A549 (cell line): ENCODE measurements around the gene PNPLA7. TPM values are rescaled to one million over a fixed set of nuclear protein-coding genes. Genes with fewer than 3 reads are reported as not detected.

Source experiments
- ATAC-seq, 2 experiments: fragments of 200-7000 bp in 1 of 2; fragments of >200 bp in 1 of 2; cut with Nextera tagmentation in 1 of 2; cut with Tn5 transposase in 1 of 2; 3 replicates each; pipeline versions ENCODE4 v1.8.0 to v1.9.1; 2018 to 2020; ENCODE audit warnings: mild to moderate bottlenecking in 1 of 2, moderate library complexity in 1 of 2
- CTCF ChIA-PET: fragments of 300-600 bp; sonication (Branson Sonifier 250); formaldehyde crosslinking; extraction: SDS; loops from one replicate; lab custom pipeline; 2021; ENCODE audit warnings: antibody characterized with exemption, inconsistent platforms; lab: Yijun Ruan, JAX
- POLR2A ChIA-PET: fragments of 350-600 bp; formaldehyde crosslinking; extraction: SDS; loops from one replicate; lab custom pipeline; 2021; ENCODE audit warnings: antibody characterized with exemption, inconsistent platforms; lab: Yijun Ruan, JAX
- DNase-seq, 2 experiments: peaks; one replicate each; pipeline versions ENCODE4 v3.0.0 to v3.0.0-alpha.2; 2011 to 2016; ENCODE audit warnings: low read depth in 1 of 2, low spot score in 1 of 2
- FAIRE-seq: peaks from 2 replicates; lab custom pipeline; 2011; peaks lifted over from hg19 to GRCh38; lab: Jason Lieb, UNC
- H3K27ac ChIP-seq, 2 experiments: fragments of >200 bp; sonication (Bioruptor Twin); formaldehyde crosslinking; 3 replicates each; pipeline ENCODE4 v1.5.1; 2016 to 2017
- H3K4me1 ChIP-seq: fragments of >200 bp; sonication (Bioruptor Twin); formaldehyde crosslinking; 3 replicates; pipeline ENCODE4 v1.6.1; 2016
- H3K4me2 ChIP-seq: fragments of >200 bp; sonication (Bioruptor Twin); formaldehyde crosslinking; 3 replicates; pipeline ENCODE4 v1.6.1; 2016
- H3K4me3 ChIP-seq: fragments of >200 bp; sonication (Bioruptor Twin); formaldehyde crosslinking; 3 replicates; pipeline ENCODE4 v1.5.1; 2016
- H3K9me3 ChIP-seq: fragments of >200 bp; sonication (Bioruptor Twin); formaldehyde crosslinking; 3 replicates; pipeline ENCODE4 v1.6.1; 2016
- BCL3 ChIP-seq: fragments of >200 bp; sonication (Bioruptor Twin); formaldehyde crosslinking; IDR thresholded peaks from 3 replicates; pipeline ENCODE4 v1.6.1; 2016
- CBX8 ChIP-seq: fragments of 200-600 bp; sonication (generic); IDR thresholded peaks from 2 replicates; pipeline ENCODE4 v1.6.1; 2016
- ELK1 ChIP-seq: fragments of 150-350 bp; IDR thresholded peaks from 2 replicates; pipeline ENCODE4 v1.6.1; 2014; ENCODE audit warnings: low read depth, mild to moderate bottlenecking, low read length
- GATA3 ChIP-seq: IDR thresholded peaks from 2 replicates; pipeline ENCODE4 v1.6.1; 2012; ENCODE audit warnings: borderline replicate concordance
- HOXA7 ChIP-seq: fragments of 250-450 bp; sonication (Bioruptor Pico); IDR thresholded peaks from 2 replicates; pipeline ENCODE4 v1.5.0; 2020; ENCODE audit warnings: mild to moderate bottlenecking, moderate library complexity
- HOXB5 ChIP-seq: fragments of 250-450 bp; sonication (Bioruptor Pico); IDR thresholded peaks from 2 replicates; pipeline ENCODE4 v1.5.0; 2020; ENCODE audit warnings: mild to moderate bottlenecking, moderate library complexity
- KDM5A ChIP-seq: fragments of 200-600 bp; sonication (generic); IDR thresholded peaks from 2 replicates; pipeline ENCODE4 v1.6.1; 2016; ENCODE audit warnings: antibody characterized with exemption, mild to moderate bottlenecking
- MAZ ChIP-seq: fragments of 150-350 bp; IDR thresholded peaks from 2 replicates; pipeline ENCODE4 v1.6.1; 2014; ENCODE audit warnings: antibody characterized with exemption, low read depth, low read length, borderline replicate concordance
- NR3C1 ChIP-seq: fragments of >200 bp; sonication (Bioruptor Twin); formaldehyde crosslinking; IDR thresholded peaks from 3 replicates; pipeline ENCODE4 v1.6.1; 2017
- PBX3 ChIP-seq: IDR thresholded peaks from 2 replicates; pipeline ENCODE4 v1.6.1; 2012
- PHF8 ChIP-seq: fragments of 200-600 bp; sonication (generic); IDR thresholded peaks from 2 replicates; pipeline ENCODE4 v1.6.1; 2016; ENCODE audit warnings: low read depth, mild to moderate bottlenecking, antibody characterized with exemption, moderate library complexity, borderline replicate concordance
- RAD21 ChIP-seq, 2 experiments: fragments of >200 bp in 1 of 2; sonication (Bioruptor Twin) in 1 of 2; formaldehyde crosslinking in 1 of 2; IDR thresholded peaks in 1 of 2; conservative IDR thresholded peaks in 1 of 2; 2 replicates in 1 of 2; 3 replicates in 1 of 2; pipeline ENCODE4 v1.6.1; 2012 to 2018; ENCODE audit warnings: inconsistent platforms in 1 of 2
- RCOR1 ChIP-seq: fragments of 150-350 bp; IDR thresholded peaks from 2 replicates; pipeline ENCODE4 v1.6.1; 2014; ENCODE audit warnings: antibody characterized with exemption, low read length, low read depth
- REST ChIP-seq: fragments of 200-600 bp; sonication (generic); IDR thresholded peaks from 2 replicates; pipeline ENCODE4 v1.6.1; 2016; ENCODE audit warnings: antibody characterized with exemption, mild to moderate bottlenecking, moderate library complexity
- RNF2 ChIP-seq: fragments of 200-600 bp; sonication (generic); IDR thresholded peaks from 2 replicates; pipeline ENCODE4 v1.6.1; 2016; ENCODE audit warnings: low read depth, mild to moderate bottlenecking, antibody characterized with exemption, moderate library complexity, borderline replicate concordance
- SMC3 ChIP-seq: fragments of >200 bp; sonication (Bioruptor Twin); formaldehyde crosslinking; IDR thresholded peaks from 3 replicates; pipeline ENCODE4 v1.6.1; 2018; ENCODE audit warnings: inconsistent platforms
- SREBF2 ChIP-seq: fragments of 450-650 bp; IDR thresholded peaks from 2 replicates; pipeline ENCODE4 v1.6.1; 2014; ENCODE audit warnings: mild to moderate bottlenecking, moderate library complexity
- TP53 ChIP-seq: fragments of 250-450 bp; sonication (Bioruptor Pico); IDR thresholded peaks from 2 replicates; pipeline ENCODE4 v1.5.0; 2021; ENCODE audit warnings: mild to moderate bottlenecking, moderate library complexity
- ZC3H11A ChIP-seq: fragments of 450-650 bp; IDR thresholded peaks from 2 replicates; pipeline ENCODE4 v1.6.1; 2014; ENCODE audit warnings: antibody characterized with exemption, mild to moderate bottlenecking
- ZNF302 ChIP-seq: fragments of 250-450 bp; sonication (Bioruptor Pico); IDR thresholded peaks from 2 replicates; pipeline ENCODE4 v1.9.0; 2021; ENCODE audit warnings: inconsistent platforms, mild to moderate bottlenecking, moderate library complexity
- ZSCAN20 ChIP-seq: fragments of 250-450 bp; sonication (Bioruptor Pico); IDR thresholded peaks from 2 replicates; pipeline ENCODE4 v1.8.0; 2022; ENCODE audit warnings: mild to moderate bottlenecking, moderate library complexity
- WGBS: methylation state at CpG from one replicate; pipeline ENCODE4 v1.1.6; 2017; ENCODE audit errors: missing lambda C conversion rate; 5-methylcytosine and 5-hydroxymethylcytosine counted together
- polyA plus RNA-seq, 4 experiments: library from polyadenylated mRNA; depleted of rRNA in 3 of 4; stranded (reverse); fragments of >200 nt; fragmentation: RNase III in 1 of 4; extraction: RNeasy Plus Mini Kit Qiagen cat#74134 plus additional on column Dnase treatment in 1 of 4; gene quantifications; 2 replicates in 3 of 4; 3 replicates in 1 of 4; pipeline ENCODE4 v1.2.3, GENCODE V29; 2011 to 2017
- TF ChIP-seq, protein P1 (sequence below): IDR thresholded peaks from 2 replicates; pipeline ENCODE4 v1.6.1; 2012
- TF ChIP-seq, protein P2 (sequence below): fragments of >200 bp; sonication (Bioruptor Twin); formaldehyde crosslinking; IDR thresholded peaks from 2 replicates; pipeline ENCODE4 v1.6.1; 2016
- TF ChIP-seq, protein P3 (sequence below): fragments of >200 bp; sonication (Bioruptor Twin); formaldehyde crosslinking; IDR thresholded peaks from 3 replicates; pipeline ENCODE4 v1.5.1; 2016

PNPLA7 gene
- polyA plus RNA-seq, 2 of the 4 experiments (the other 2 are of a cell fraction) = 0.31 to 1.1 TPM

- ATAC-seq (no peak), DNase-seq (no peak), FAIRE-seq (no peak)
- no peak overlapping the region for H3K4me2 ChIP-seq
- H3K4me1 ChIP-seq = peaks cover 5% of the 10 kb centered on the region
- no peak overlapping the region for H3K27ac ChIP-seq
- 80% methylated on average over 24 of the region's 28 CpGs for WGBS
- TF ChIP-seq RCOR1 (no peak), REST (no peak), TP53 (CRISPR knock-in tag) (no peak), KDM5A (no peak), CBX8 (no peak), GATA3 (no peak), SMC3 (no peak), NR3C1 (no peak)
- TF ChIP-seq, protein P1, sequence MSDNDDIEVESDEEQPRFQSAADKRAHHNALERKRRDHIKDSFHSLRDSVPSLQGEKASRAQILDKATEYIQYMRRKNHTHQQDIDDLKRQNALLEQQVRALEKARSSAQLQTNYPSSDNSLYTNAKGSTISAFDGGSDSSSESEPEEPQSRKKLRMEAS = no peak
- H3K9me3 ChIP-seq = no peaks in the 10 kb centered on the region
- H3K4me3 ChIP-seq = no peak overlapping the region
- ChIA-PET CTCF (interaction anchor here (0.8 to 2.4 kb wide), 3 partner anchors 19 to 170 kb away, joined by 4 to 16 read pairs (median 5); no protein-coding TSS in a partner anchor), POLR2A (no interaction called here)
Measured at GRCh38 chr9:137464291-137464999, 85.8 kb downstream of the PNPLA7 start.

DNA sequence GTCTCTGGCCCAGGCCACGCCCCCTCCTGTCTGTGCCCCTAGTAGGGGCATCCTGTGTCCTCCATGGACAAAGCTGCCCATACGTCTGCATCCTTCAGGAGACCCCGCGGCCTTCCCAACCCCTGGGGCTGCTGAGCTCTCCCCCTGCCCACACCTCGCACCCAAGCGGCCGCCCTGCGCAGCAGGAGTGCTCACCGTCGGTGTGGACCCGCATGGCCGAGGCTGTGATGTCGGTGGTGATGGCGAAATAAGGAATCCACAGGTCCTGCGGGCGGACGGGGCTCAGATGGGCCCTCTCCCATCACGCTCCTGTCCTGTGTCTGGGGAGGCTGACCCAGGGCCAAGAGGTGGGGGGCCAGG is 86.3 kb downstream of the PNPLA7 start:
- no peak overlapping the region for H3K4me3 ChIP-seq
- H3K27ac ChIP-seq = no peak overlapping the region
- no peak overlapping the region for H3K4me2 ChIP-seq
- H3K9me3 ChIP-seq = no peaks in the 10 kb centered on the region
- WGBS = 93% methylated on average over 18 of the region's 18 CpGs
- ChIA-PET CTCF (interaction anchor here (0.5 to 2.4 kb wide), 4 partner anchors 15 to 402 kb away, joined by 3 to 16 read pairs (median 4); no protein-coding TSS in a partner anchor), POLR2A (no interaction called here)
- DNase-seq = no peak
- H3K4me1 ChIP-seq = peaks cover 5% of the 10 kb centered on the region
- TF ChIP-seq SREBF2 = no peak
- no peak for TF ChIP-seq HOXA7 (CRISPR knock-in tag)
- TF ChIP-seq RAD21 (conservative IDR thresholded peaks at IDR 0.05 in 1 of 2, IDR thresholded peaks at IDR 0.05 in 1 of 2) = no peak
- no peak for TF ChIP-seq HOXB5 (CRISPR knock-in tag)
- TF ChIP-seq PBX3 = no peak
- no peak for TF ChIP-seq TP53 (CRISPR knock-in tag)
- TF ChIP-seq SMC3 = no peak
- TF ChIP-seq PHF8 = no peak
- no peak for TF ChIP-seq BCL3
- TF ChIP-seq RNF2 = no peak
- no peak for TF ChIP-seq ZC3H11A
- TF ChIP-seq ZSCAN20 (CRISPR knock-in tag) = no peak
- TF ChIP-seq ELK1 = no peak
- TF ChIP-seq, protein P2, sequence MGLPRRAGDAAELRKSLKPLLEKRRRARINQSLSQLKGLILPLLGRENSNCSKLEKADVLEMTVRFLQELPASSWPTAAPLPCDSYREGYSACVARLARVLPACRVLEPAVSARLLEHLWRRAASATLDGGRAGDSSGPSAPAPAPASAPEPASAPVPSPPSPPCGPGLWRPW = no peak
- TF ChIP-seq, protein P1 = no peak
- no peak for TF ChIP-seq MAZ
- no peak for TF ChIP-seq RCOR1
- TF ChIP-seq ZNF302 (CRISPR knock-in tag) = no peak
- TF ChIP-seq, protein P3, sequence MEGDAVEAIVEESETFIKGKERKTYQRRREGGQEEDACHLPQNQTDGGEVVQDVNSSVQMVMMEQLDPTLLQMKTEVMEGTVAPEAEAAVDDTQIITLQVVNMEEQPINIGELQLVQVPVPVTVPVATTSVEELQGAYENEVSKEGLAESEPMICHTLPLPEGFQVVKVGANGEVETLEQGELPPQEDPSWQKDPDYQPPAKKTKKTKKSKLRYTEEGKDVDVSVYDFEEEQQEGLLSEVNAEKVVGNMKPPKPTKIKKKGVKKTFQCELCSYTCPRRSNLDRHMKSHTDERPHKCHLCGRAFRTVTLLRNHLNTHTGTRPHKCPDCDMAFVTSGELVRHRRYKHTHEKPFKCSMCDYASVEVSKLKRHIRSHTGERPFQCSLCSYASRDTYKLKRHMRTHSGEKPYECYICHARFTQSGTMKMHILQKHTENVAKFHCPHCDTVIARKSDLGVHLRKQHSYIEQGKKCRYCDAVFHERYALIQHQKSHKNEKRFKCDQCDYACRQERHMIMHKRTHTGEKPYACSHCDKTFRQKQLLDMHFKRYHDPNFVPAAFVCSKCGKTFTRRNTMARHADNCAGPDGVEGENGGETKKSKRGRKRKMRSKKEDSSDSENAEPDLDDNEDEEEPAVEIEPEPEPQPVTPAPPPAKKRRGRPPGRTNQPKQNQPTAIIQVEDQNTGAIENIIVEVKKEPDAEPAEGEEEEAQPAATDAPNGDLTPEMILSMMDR = no peak
- TF ChIP-seq, all 56 proteins: peak for 0
- no peak for ATAC-seq
- FAIRE-seq = no peak
